Psoas muscle (tissue), 8 donors: ENCODE data around the gene DSCAM. TPM values are rescaled to one million over a fixed set of nuclear protein-coding genes. Genes with fewer than 3 reads are reported as not detected.

Source experiments
- ATAC-seq, 4 donors: fragments of 200-7000 bp; cut with Tn5 transposase; one replicate each; pipeline ENCODE4 v1.9.1; 2020; ENCODE audit warnings: moderate library complexity in 3 of 4, mild to moderate bottlenecking in 2 of 4
- DNase-seq, 2 donors: peaks; one replicate each; pipeline ENCODE4 v3.0.0-alpha.2; 2020
- H3K27ac ChIP-seq: fragments of 200-600 bp; one replicate; pipeline ENCODE4 v1.8.0; 2022
- H3K27me3 ChIP-seq, 3 donors: fragments of 200-600 bp in 1 of 3; one replicate each; pipeline versions ENCODE4 v1.6.1 to v1.8.0; 2013 to 2022; ENCODE audit warnings: low read length in 2 of 3, mild to moderate bottlenecking in 2 of 3, moderate library complexity in 1 of 3; ENCODE audit not compliant: insufficient read depth in 3 of 3
- H3K36me3 ChIP-seq, 2 donors: fragments of 200-600 bp in 1 of 2; one replicate each; pipeline versions ENCODE4 v1.6.1 to v1.8.0; 2013 to 2022; ENCODE audit warnings: low read depth in 1 of 2, mild to moderate bottlenecking in 1 of 2, moderate library complexity in 1 of 2; ENCODE audit not compliant: insufficient read depth in 1 of 2
- H3K4me1 ChIP-seq: fragments of 200-600 bp; one replicate; pipeline ENCODE4 v1.8.0; 2022
- H3K4me3 ChIP-seq: fragments of 200-600 bp; one replicate; pipeline ENCODE4 v1.8.0; 2022; ENCODE audit warnings: mild to moderate bottlenecking
- H3K9me3 ChIP-seq: fragments of 200-600 bp; one replicate; pipeline ENCODE4 v1.8.0; 2022
- WGBS, 3 donors: extraction: QIAGEN DNeasy Blood & Tissue Kit; methylation state at CpG; one replicate each; pipeline versions ENCODE4 v1.1.6 to v1.1.7; 2013; 5-methylcytosine and 5-hydroxymethylcytosine counted together
- intact Hi-C, 2 donors: fragments of 100-400 bp; cut with DNase I; formaldehyde crosslinking; loops; one replicate each; pipeline versions ENCODE4 v1.11.0 to v1.14.2; 2022
- polyA plus RNA-seq, 3 donors: library from polyadenylated mRNA; stranded (reverse); fragments of 200-250 nt; gene quantifications; one replicate each; pipeline ENCODE4 v1.2.3, GENCODE V29; 2013
- total RNA-seq, 4 donors: library from RNA; stranded (reverse); fragmentation: NEBNext Ultra II Directional in 2 of 4; extraction: Animal tissue kit (Norgen Biotek cat#: 25700) in 2 of 4; gene quantifications; one replicate each; pipeline versions ENCODE4 v1.2.1 to v1.2.4, GENCODE V29; 2021 to 2023
- TF ChIP-seq, protein P1 (sequence below): fragments of 200-600 bp; IDR thresholded peaks from one replicate; pipeline ENCODE4 v1.8.0; 2022; ENCODE audit warnings: antibody characterized with exemption
- donor health status: healthy with polysubstance abuse.
- donor health status: DM: no; HTN: no; CAD: no; lungs with moderate emphysema.
- donor health status: Bipolar disorder and iron deficiency.
- donor health status: healthy.
- donor health status: DM: yes; HTN: yes; CAD: no.
- donor health status: DM: no; HTN: no; CAD: no.
- donor health status: DM: no; HTN: no; CAD: no.
- donor health status: DM: yes; HTN: yes; CAD: no.

Gene DSCAM
- total and polyA plus RNA-seq, 7 donors: 0.03 to 0.04 TPM; not detected in 5

GRCh38 chr21:40853956-40854688, 7.2 kb upstream of the DSCAM start:
- no peaks in the 10 kb centered on the region for H3K36me3 ChIP-seq
- no peaks in the 10 kb centered on the region for H3K4me1 ChIP-seq
- no peak for ATAC-seq
- no peak overlapping the region for H3K27ac ChIP-seq
- H3K4me3 ChIP-seq: no peak overlapping the region
- no peaks in the 10 kb centered on the region for H3K9me3 ChIP-seq
- no peak for DNase-seq
- WGBS, 3 donors: 21 to 42% (median 21%) methylated on average over 24 of the region's 24 CpGs
- intact Hi-C loops: no loop called here
- H3K27me3 ChIP-seq: no peaks in the 10 kb centered on the region
- TF ChIP-seq, protein P1, sequence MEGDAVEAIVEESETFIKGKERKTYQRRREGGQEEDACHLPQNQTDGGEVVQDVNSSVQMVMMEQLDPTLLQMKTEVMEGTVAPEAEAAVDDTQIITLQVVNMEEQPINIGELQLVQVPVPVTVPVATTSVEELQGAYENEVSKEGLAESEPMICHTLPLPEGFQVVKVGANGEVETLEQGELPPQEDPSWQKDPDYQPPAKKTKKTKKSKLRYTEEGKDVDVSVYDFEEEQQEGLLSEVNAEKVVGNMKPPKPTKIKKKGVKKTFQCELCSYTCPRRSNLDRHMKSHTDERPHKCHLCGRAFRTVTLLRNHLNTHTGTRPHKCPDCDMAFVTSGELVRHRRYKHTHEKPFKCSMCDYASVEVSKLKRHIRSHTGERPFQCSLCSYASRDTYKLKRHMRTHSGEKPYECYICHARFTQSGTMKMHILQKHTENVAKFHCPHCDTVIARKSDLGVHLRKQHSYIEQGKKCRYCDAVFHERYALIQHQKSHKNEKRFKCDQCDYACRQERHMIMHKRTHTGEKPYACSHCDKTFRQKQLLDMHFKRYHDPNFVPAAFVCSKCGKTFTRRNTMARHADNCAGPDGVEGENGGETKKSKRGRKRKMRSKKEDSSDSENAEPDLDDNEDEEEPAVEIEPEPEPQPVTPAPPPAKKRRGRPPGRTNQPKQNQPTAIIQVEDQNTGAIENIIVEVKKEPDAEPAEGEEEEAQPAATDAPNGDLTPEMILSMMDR: no peak

- Histone ChIP-seq H3K4me1 (no peaks in the 10 kb centered on the region), H3K36me3 (no peaks in the 10 kb centered on the region), H3K27ac (no peak overlapping the region), H3K4me3 (no peak overlapping the region), H3K27me3 (peaks cover 0 to 9% (median 3%) of the 10 kb centered on the region in 3 donors), H3K9me3 (no peaks in the 10 kb centered on the region)
- intact Hi-C loops: no loop called here
- 84 to 92% (median 86%) methylated on average over 5 of the region's 5 CpGs for WGBS, 3 donors
- ATAC-seq: no peak
- no peak for DNase-seq
- TF ChIP-seq, protein P1: no peak
These were observed 5.6 kb upstream of the DSCAM start for GRCh38 chr21:40852563-40852962.

- no peaks in the 10 kb centered on the region for H3K4me1 ChIP-seq
- TF ChIP-seq, protein P1: no peak
- no peak for DNase-seq
- no peaks in the 10 kb centered on the region for H3K36me3 ChIP-seq
- H3K9me3 ChIP-seq: no peaks in the 10 kb centered on the region
- H3K27me3 ChIP-seq: peaks cover 0 to 15% (median 9%) of the 10 kb centered on the region in 3 donors
- WGBS, 3 donors: 84 to 94% (median 86%) methylated on average over 2 of the region's 2 CpGs
- intact Hi-C loops: no loop called here
- ATAC-seq: no peak
- no peak overlapping the region for H3K4me3 ChIP-seq
- no peak overlapping the region for H3K27ac ChIP-seq
These were observed 4.8 kb upstream of the DSCAM start for GRCh38 chr21:40851749-40852148.

GRCh38 chr21:40850071-40850470, 3.1 kb upstream of the DSCAM start:
- ATAC-seq: no peak
- H3K36me3 ChIP-seq: no peaks in the 10 kb centered on the region
- intact Hi-C loops: no loop called here
- no peak overlapping the region for H3K27ac ChIP-seq
- H3K4me1 ChIP-seq: no peaks in the 10 kb centered on the region
- TF ChIP-seq, protein P1: no peak
- H3K4me3 ChIP-seq: no peak overlapping the region
- H3K9me3 ChIP-seq: no peaks in the 10 kb centered on the region
- no peak for DNase-seq
- 63 to 71% (median 65%) methylated on average over 1 of the region's 1 CpG for WGBS, 3 donors
- H3K27me3 ChIP-seq: peaks cover 0 to 26% (median 9%) of the 10 kb centered on the region in 3 donors

DNA sequence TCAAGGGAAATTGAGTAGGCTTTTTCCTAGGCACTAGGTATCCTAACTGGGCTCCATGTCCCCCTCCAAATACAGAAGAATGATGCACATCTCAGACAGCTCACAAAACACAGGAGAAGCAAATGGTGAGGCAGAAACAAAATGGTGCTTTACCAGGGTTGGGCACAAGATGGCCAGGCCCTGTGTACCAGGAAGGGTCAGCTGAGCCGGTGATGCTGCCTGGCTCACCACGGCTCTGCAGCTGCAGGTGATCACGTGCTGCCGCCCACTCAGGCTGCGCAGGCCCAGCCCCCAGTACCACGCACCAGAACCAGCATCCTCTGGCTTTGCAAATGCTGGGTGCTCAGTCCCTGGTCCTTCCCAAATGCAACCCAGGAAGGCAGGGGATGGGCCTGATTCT, 993 bp upstream of the DSCAM start:
- Histone ChIP-seq H3K4me1 (no peaks in the 10 kb centered on the region), H3K27ac (no peak overlapping the region), H3K4me3 (no peak overlapping the region), H3K9me3 (no peaks in the 10 kb centered on the region), H3K36me3 (no peaks in the 10 kb centered on the region), H3K27me3 (peaks cover 0 to 29% (median 9%) of the 10 kb centered on the region in 3 donors)
- ATAC-seq: no peak
- DNase-seq: no peak
- intact Hi-C loops: no loop called here
- 84 to 86% (median 84%) methylated on average over 6 of the region's 6 CpGs for WGBS, 3 donors
- TF ChIP-seq, protein P1: no peak
